ENCODE data around the gene DROSHA. TPM values are rescaled to one million over a fixed set of nuclear protein-coding genes. Genes with fewer than 3 reads are reported as not detected.

DROSHA gene
- total and polyA plus RNA-seq, 10 of the 15 experiments (the other 5 are each of a cell fraction or from before 2014, with no cell fraction given): 27.9 to 55.0 (median 37.6) TPM

GRCh38 chr5:31382051-31382878, 149.6 kb downstream of the DROSHA start (continued):
- TF ChIP-seq BCLAF1 (IDR thresholded peaks at IDR 0.05) (no peak), MEF2B (IDR thresholded peaks at IDR 0.05; ENCODE audit: partially characterized antibody, poor library complexity, severe bottlenecking) (peak; percentile 85), EP300 (IDR thresholded peaks at IDR 0.05; ENCODE audit: borderline replicate concordance in 1 of 2, control insufficient read depth in 1 of 2, low read depth in 2 of 2, low read length in 2 of 2) (peak in 1 of 2 experiments; percentile 58; a peak in 1 of 4 replicates), GATAD2B (conservative IDR thresholded peaks at IDR 0.05; ENCODE audit: low read depth) (0 out of 2 replicates have a peak, but pooled peaks have one; percentile 38), NR2F1 (conservative IDR thresholded peaks at IDR 0.05) (peak; percentile 72)
- TF ChIP-seq, protein P1, sequence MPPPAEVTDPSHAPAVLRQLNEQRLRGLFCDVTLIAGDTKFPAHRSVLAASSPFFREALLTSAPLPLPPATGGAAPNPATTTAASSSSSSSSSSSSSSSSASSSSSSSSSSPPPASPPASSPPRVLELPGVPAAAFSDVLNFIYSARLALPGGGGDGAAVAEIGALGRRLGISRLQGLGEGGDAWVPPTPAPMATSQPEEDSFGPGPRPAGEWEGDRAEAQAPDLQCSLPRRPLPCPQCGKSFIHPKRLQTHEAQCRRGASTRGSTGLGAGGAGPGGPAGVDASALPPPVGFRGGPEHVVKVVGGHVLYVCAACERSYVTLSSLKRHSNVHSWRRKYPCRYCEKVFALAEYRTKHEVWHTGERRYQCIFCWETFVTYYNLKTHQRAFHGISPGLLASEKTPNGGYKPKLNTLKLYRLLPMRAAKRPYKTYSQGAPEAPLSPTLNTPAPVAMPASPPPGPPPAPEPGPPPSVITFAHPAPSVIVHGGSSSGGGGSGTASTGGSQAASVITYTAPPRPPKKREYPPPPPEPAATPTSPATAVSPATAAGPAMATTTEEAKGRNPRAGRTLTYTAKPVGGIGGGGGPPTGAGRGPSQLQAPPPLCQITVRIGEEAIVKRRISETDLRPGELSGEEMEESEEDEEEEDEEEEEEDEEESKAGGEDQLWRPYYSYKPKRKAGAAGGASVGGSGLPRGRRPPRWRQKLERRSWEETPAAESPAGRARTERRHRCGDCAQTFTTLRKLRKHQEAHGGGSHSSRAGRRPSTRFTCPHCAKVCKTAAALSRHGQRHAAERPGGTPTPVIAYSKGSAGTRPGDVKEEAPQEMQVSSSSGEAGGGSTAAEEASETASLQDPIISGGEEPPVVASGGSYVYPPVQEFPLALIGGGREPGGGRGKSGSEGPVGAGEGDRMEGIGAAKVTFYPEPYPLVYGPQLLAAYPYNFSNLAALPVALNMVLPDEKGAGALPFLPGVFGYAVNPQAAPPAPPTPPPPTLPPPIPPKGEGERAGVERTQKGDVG (CRISPR knock-in tag; IDR thresholded peaks at IDR 0.05): no peak
